H9 (cell line): ENCODE measurements around the gene UVSSA. TPM values are rescaled to one million over a fixed set of nuclear protein-coding genes. Genes with fewer than 3 reads are reported as not detected.

Experiments
- DNase-seq: peaks from one replicate; pipeline ENCODE4 v3.0.0-alpha.2; 2017
- H2AFZ ChIP-seq: one replicate; pipeline ENCODE4 v1.6.1; 2013; ENCODE audit warnings: mild to moderate bottlenecking, low read length, control low read depth, moderate library complexity
- H2AK5ac ChIP-seq: 2 replicates; pipeline ENCODE4 v1.6.1; 2013; ENCODE audit warnings: low read length, control low read depth, mixed read lengths; ENCODE audit not compliant: insufficient read length
- H2BK120ac ChIP-seq: one replicate; pipeline ENCODE4 v1.6.1; 2013; ENCODE audit warnings: low read depth, mild to moderate bottlenecking, low read length, control low read depth, inconsistent platforms; ENCODE audit not compliant: poor library complexity, severe bottlenecking
- H2BK12ac ChIP-seq: 2 replicates; pipeline ENCODE4 v1.6.1; 2013; ENCODE audit warnings: low read length, control low read depth, mixed read lengths, low read depth; ENCODE audit not compliant: insufficient read length
- H2BK15ac ChIP-seq: 2 replicates; pipeline ENCODE4 v1.6.1; 2013; ENCODE audit warnings: low read depth, low read length, control low read depth
- H2BK20ac ChIP-seq: one replicate; pipeline ENCODE4 v1.6.1; 2013; ENCODE audit warnings: low read depth, mild to moderate bottlenecking, low read length, control low read depth, inconsistent platforms; ENCODE audit not compliant: poor library complexity, severe bottlenecking
- H2BK5ac ChIP-seq: 2 replicates; pipeline ENCODE4 v1.6.1; 2013; ENCODE audit warnings: low read length, control low read depth, mixed read lengths; ENCODE audit not compliant: insufficient read length
- H3K14ac ChIP-seq: 2 replicates; pipeline ENCODE4 v1.6.1; 2013; ENCODE audit warnings: low read length, control low read depth; ENCODE audit not compliant: insufficient read depth
- H3K18ac ChIP-seq: 2 replicates; pipeline ENCODE4 v1.6.1; 2013; ENCODE audit warnings: low read depth, mild to moderate bottlenecking, mixed read lengths, low read length, control low read depth; ENCODE audit not compliant: insufficient read length
- H3K23ac ChIP-seq: 2 replicates; pipeline ENCODE4 v1.6.1; 2013; ENCODE audit warnings: low read length, control low read depth, mixed read lengths, low read depth; ENCODE audit not compliant: insufficient read length
- H3K23me2 ChIP-seq: 2 replicates; pipeline ENCODE4 v1.6.1; 2013; ENCODE audit warnings: low read depth, mild to moderate bottlenecking, mixed read lengths, low read length, control low read depth; ENCODE audit not compliant: insufficient read length, poor library complexity, severe bottlenecking
- H3K27ac ChIP-seq: 2 replicates; pipeline ENCODE4 v1.5.1; 2013; ENCODE audit warnings: low read length, control low read depth, mixed read lengths, low read depth; ENCODE audit not compliant: insufficient read length
- H3K27me3 ChIP-seq: 2 replicates; pipeline ENCODE4 v1.6.1; 2013; ENCODE audit warnings: low read length, control low read depth, inconsistent platforms; ENCODE audit not compliant: insufficient read depth
- H3K4ac ChIP-seq: 2 replicates; pipeline ENCODE4 v1.6.1; 2013; ENCODE audit warnings: low read depth, mild to moderate bottlenecking, control low read depth, inconsistent platforms, low read length, moderate library complexity
- H3K4me1 ChIP-seq: 2 replicates; pipeline ENCODE4 v1.6.1; 2013; ENCODE audit warnings: low read length, control low read depth, inconsistent platforms; ENCODE audit not compliant: insufficient read depth
- H3K4me2 ChIP-seq: 2 replicates; pipeline ENCODE4 v1.6.1; 2013; ENCODE audit warnings: low read length, control low read depth, mixed read lengths; ENCODE audit not compliant: insufficient read length, insufficient read depth
- H3K56ac ChIP-seq: 2 replicates; pipeline ENCODE4 v1.6.1; 2013; ENCODE audit warnings: low read depth, mild to moderate bottlenecking, mixed read lengths, low read length, control low read depth; ENCODE audit not compliant: insufficient read length
- H3K79me1 ChIP-seq: 2 replicates; pipeline ENCODE4 v1.6.1; 2013; ENCODE audit warnings: low read depth, mild to moderate bottlenecking, moderate library complexity, low read length, control low read depth, inconsistent platforms; ENCODE audit not compliant: insufficient read depth, poor library complexity, severe bottlenecking
- H3K79me2 ChIP-seq: 2 replicates; pipeline ENCODE4 v1.6.1; 2013; ENCODE audit warnings: low read length, control low read depth, inconsistent platforms; ENCODE audit not compliant: insufficient read depth
- H3K9ac ChIP-seq: 2 replicates; pipeline ENCODE4 v1.6.1; 2013; ENCODE audit warnings: low read length, control low read depth, mixed read lengths; ENCODE audit not compliant: insufficient read length; ENCODE audit errors: extremely low read depth
- H3K9me3 ChIP-seq: one replicate; pipeline ENCODE4 v1.6.1; 2013; ENCODE audit warnings: low read depth, low read length, inconsistent platforms; ENCODE audit not compliant: control insufficient read depth
- H3T11ph ChIP-seq: one replicate; pipeline ENCODE4 v1.6.1; 2013; ENCODE audit warnings: mild to moderate bottlenecking, low read length, control low read depth, inconsistent platforms
- H4K20me1 ChIP-seq: one replicate; pipeline ENCODE4 v1.6.1; 2013; ENCODE audit not compliant: control insufficient read depth, insufficient read length, insufficient read depth
- H4K5ac ChIP-seq: 2 replicates; pipeline ENCODE4 v1.6.1; 2013; ENCODE audit warnings: low read depth, mild to moderate bottlenecking, mixed read lengths, low read length, control low read depth; ENCODE audit not compliant: insufficient read length
- H4K8ac ChIP-seq: replicated peaks from 2 replicates; pipeline ENCODE4 v1.6.1; 2013; ENCODE audit warnings: low read length, control low read depth, mixed read lengths, low read depth; ENCODE audit not compliant: insufficient read length
- H4K91ac ChIP-seq: 2 replicates; pipeline ENCODE4 v1.6.1; 2013; ENCODE audit warnings: low read depth, mild to moderate bottlenecking, moderate library complexity, mixed read lengths, low read length, control low read depth; ENCODE audit not compliant: insufficient read length
- H3K27ac Mint-ChIP-seq, 3 experiments: 2 replicates in 2 of 3; 3 replicates in 1 of 3; pipeline ENCODE4 v1.8.0; 2020 to 2021; ENCODE audit warnings: mixed read lengths in 3 of 3, mild to moderate bottlenecking in 1 of 3, moderate library complexity in 1 of 3
- H3K27me3 Mint-ChIP-seq: 2 replicates; pipeline ENCODE4 v1.8.0; 2021; ENCODE audit warnings: low read depth, mild to moderate bottlenecking, moderate library complexity, mixed read lengths
- H3K36me3 Mint-ChIP-seq, 3 experiments: 2 replicates in 2 of 3; 3 replicates in 1 of 3; pipeline ENCODE4 v1.8.0; 2020 to 2021; ENCODE audit warnings: low read depth in 3 of 3, mixed read lengths in 3 of 3; ENCODE audit not compliant: insufficient read depth in 1 of 3
- H3K4me1 Mint-ChIP-seq, 2 experiments: 2 replicates each; pipeline ENCODE4 v1.8.0; 2020; ENCODE audit warnings: mixed read lengths in 2 of 2
- H3K4me3 Mint-ChIP-seq, 2 experiments: 2 replicates in 1 of 2; 3 replicates in 1 of 2; pipeline ENCODE4 v1.8.0; 2020 to 2021; ENCODE audit warnings: mild to moderate bottlenecking in 2 of 2, mixed read lengths in 2 of 2, moderate library complexity in 1 of 2
- H3K9me3 Mint-ChIP-seq, 2 experiments: 2 replicates in 1 of 2; 3 replicates in 1 of 2; pipeline ENCODE4 v1.8.0; 2020; ENCODE audit warnings: mild to moderate bottlenecking in 2 of 2, mixed read lengths in 2 of 2, moderate library complexity in 1 of 2
- WGBS: extraction: QIAGEN DNeasy Blood & Tissue Kit; methylation state at CpG from one replicate; pipeline ENCODE4 v1.1.7; 2013; ENCODE audit warnings: missing lambda C conversion rate, low lambda C conversion rate, mixed read lengths; ENCODE audit not compliant: insufficient read length; ENCODE audit errors: extremely low coverage; 5-methylcytosine and 5-hydroxymethylcytosine counted together
- total RNA-seq: library from RNA; stranded (reverse); gene quantifications from 2 replicates; pipeline ENCODE4 v1.2.1, GENCODE V29; 2021
- TF ChIP-seq, protein P1 (sequence below): fragments of 200-600 bp; sonication (generic); conservative IDR thresholded peaks from 3 replicates; pipeline ENCODE4 v1.8.0; 2021; ENCODE audit warnings: antibody characterized with exemption, mild to moderate bottlenecking

The UVSSA gene
- total RNA-seq, 1 experiment from 2014 or later = 15.9 TPM

DNA sequence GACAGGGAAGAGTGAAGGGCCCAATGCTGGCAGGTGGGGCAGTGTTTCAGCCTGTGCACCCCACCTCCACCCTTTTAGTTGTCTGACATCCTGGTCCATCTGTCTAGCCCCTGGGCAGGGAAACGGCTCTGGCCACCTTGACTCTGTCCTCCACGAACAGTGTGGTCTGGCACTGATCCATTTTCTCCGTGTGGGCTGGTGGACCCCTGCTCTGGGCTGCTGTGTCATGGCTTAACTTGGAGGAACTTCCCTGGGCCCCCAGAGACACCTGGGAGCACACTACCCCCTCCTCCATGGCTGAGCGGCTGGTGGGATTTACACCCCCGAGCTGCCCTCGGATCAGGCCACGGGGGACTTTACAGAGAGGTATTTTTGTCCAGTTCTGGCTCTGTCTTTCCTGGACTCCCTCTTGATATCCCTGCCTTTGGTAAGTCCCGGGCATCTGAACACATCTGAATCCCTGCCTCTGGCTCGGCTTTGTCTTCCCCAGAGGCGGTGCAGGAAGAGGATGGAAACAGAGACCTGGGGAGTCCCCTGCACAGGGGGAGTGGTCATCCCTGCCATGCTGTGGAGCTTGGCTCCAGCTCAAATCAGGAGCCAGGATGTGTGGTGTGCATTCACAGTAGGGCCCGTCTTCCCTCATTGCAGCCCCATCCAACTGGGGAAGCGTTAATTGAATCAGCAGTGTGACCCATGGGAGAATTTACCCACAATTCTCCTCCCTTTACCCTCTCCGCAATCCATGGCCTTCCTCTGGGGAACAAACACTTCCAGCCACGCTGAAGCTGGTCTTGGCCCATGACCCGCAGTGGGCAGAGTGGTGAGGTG, 65.6 kb downstream of the UVSSA start:
- no peaks in the 10 kb centered on the region for H3K4me1 ChIP-seq
- H2AFZ ChIP-seq = no peak overlapping the region
- no peak overlapping the region for H3K23ac ChIP-seq
- no peak overlapping the region for H3K56ac ChIP-seq
- no peaks in the 10 kb centered on the region for H3K79me2 ChIP-seq
- no peak overlapping the region for H2BK15ac ChIP-seq
- TF ChIP-seq, protein P1, sequence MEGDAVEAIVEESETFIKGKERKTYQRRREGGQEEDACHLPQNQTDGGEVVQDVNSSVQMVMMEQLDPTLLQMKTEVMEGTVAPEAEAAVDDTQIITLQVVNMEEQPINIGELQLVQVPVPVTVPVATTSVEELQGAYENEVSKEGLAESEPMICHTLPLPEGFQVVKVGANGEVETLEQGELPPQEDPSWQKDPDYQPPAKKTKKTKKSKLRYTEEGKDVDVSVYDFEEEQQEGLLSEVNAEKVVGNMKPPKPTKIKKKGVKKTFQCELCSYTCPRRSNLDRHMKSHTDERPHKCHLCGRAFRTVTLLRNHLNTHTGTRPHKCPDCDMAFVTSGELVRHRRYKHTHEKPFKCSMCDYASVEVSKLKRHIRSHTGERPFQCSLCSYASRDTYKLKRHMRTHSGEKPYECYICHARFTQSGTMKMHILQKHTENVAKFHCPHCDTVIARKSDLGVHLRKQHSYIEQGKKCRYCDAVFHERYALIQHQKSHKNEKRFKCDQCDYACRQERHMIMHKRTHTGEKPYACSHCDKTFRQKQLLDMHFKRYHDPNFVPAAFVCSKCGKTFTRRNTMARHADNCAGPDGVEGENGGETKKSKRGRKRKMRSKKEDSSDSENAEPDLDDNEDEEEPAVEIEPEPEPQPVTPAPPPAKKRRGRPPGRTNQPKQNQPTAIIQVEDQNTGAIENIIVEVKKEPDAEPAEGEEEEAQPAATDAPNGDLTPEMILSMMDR = no peak
- no peak overlapping the region for H3K27ac Mint-ChIP-seq
- no peak overlapping the region for H4K91ac ChIP-seq
- H3K18ac ChIP-seq = no peak overlapping the region
- H2BK20ac ChIP-seq = no peak overlapping the region
- H2AK5ac ChIP-seq = no peak overlapping the region
- no peaks in the 10 kb centered on the region for H3K9me3 ChIP-seq
- peaks cover 36% of the 10 kb centered on the region for H3K27me3 ChIP-seq
- H2BK5ac ChIP-seq = no peak overlapping the region
- no peak overlapping the region for H3K27ac ChIP-seq
- no peak overlapping the region for H3K14ac ChIP-seq
- H3K36me3 Mint-ChIP-seq = no peaks in the 10 kb centered on the region; a peak in 2 of 7 replicates
- peaks cover 0 to 2% of the 10 kb centered on the region in 2 experiments; a peak in 3 of 5 replicates for H3K9me3 Mint-ChIP-seq
- H4K20me1 ChIP-seq = no peaks in the 10 kb centered on the region
- H2BK120ac ChIP-seq = no peak overlapping the region
- no peak overlapping the region for H3K4me2 ChIP-seq
- no peak overlapping the region for H3K4me3 Mint-ChIP-seq
- H3K4ac ChIP-seq = no peak overlapping the region
- no peak overlapping the region for H3K9ac ChIP-seq
- peaks cover 56% of the 10 kb centered on the region for H3K27me3 Mint-ChIP-seq
- H3K4me1 Mint-ChIP-seq = peaks cover 4 to 9% of the 10 kb centered on the region in 2 experiments; a peak in 3 of 4 replicates
- H4K5ac ChIP-seq = no peak overlapping the region
- no peak overlapping the region for H3T11ph ChIP-seq
- peaks cover 3% of the 10 kb centered on the region for H3K23me2 ChIP-seq
- WGBS = no CpG with 5 or more reads among the region's 15 CpGs
- DNase-seq = peak; percentile 23
- H4K8ac ChIP-seq = no peak overlapping the region
- no peak overlapping the region for H2BK12ac ChIP-seq
- H3K79me1 ChIP-seq = no peaks in the 10 kb centered on the region
